NCI-H2196 (cell line): Measurements from ENCODE around the gene ABL1.
"Not testable (repeated sequence)": the region's sequence is repeated elsewhere in the genome, so short reads cannot be mapped to it uniquely, and the experiment has no call there.

Source experiments
- DNase-seq: peaks from one replicate; lab custom pipeline; 2025; ENCODE audit not compliant: unreplicated experiment; lab: John Stamatoyannopoulos, UW

Gene ABL1

DNA sequence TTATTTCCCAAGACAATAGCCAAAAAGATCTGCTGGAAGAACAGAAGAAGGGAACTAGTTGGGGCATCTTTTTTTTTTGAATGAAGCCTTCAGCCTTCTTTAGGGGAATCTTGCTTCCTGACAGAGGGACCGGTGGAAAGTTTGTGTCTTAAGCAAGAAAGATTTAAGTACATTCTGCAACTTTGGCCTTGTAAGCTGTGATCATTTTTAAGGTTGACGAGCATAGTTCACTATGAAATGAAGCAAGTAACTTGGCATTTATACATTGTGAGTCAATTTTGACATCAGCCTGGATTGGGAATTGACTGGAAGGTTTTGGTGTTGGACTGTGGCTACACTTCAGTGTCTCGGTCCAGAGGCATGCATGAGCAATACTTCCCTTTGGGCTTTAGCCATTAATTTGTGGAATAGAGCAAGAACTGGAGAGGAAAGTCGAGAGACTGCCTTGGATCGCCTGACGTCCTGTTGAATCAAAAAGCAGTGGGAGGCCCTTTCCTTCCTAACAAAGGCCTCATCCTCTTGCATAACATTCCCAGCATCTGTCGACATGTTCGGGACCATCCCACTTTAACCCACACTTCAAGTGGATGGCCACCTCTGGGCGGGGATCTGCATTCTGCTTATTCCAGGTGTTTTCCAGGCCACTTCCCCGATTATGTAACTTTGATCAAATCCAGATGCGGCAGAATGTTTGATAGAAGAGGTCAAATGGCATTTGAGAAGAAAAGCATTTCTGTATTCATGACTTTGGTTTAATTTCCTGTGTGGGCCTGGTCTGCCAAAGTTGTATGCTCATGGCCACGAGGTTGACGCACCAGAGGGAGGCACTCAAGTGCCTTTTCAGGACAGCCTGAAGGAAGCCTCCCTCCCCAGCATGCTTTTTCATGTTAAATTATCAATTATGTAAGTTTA is 12.5 kb downstream of the ABL1 start:
- no peak for DNase-seq

DNA sequence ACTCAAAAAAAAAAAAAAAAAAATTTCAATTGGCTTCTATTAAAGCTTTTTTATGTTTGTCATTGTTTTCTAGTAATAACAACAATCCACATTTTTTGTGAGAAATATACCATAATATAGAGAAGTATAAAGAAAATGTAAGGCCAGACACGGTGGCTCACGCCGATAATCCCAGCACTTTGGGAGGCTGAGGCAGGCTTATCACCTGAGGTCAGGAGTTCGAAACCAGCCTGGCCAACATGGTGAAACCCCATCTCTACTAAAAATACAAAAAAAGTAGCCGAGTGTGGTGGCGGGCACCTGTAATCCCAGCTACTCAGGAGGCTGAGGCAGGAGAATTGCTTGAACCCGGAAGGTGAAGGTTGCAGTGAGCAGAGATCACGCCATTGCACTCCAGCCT is 13.5 kb downstream of the ABL1 start:
- DNase-seq = not testable (repeated sequence)

DNA sequence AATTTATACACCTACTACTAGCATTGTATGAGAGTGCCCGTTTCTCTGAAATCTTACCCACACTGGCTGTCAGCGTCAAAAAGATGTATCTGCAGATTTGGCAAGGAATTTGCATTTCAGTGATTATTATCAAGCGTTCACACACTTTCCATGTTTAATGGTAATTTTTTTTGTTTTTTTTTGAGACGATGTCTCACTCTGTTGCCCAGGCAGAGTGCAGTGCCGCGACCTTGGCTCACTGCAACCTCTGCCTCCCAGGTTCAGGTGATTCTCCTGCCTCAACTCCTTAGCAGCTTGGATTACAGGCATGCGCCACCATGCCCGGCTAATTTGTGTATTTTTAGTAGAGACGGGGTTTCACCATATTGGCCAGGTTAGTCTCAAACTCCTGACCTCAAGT is 14.3 kb downstream of the ABL1 start:
- no peak for DNase-seq

DNA sequence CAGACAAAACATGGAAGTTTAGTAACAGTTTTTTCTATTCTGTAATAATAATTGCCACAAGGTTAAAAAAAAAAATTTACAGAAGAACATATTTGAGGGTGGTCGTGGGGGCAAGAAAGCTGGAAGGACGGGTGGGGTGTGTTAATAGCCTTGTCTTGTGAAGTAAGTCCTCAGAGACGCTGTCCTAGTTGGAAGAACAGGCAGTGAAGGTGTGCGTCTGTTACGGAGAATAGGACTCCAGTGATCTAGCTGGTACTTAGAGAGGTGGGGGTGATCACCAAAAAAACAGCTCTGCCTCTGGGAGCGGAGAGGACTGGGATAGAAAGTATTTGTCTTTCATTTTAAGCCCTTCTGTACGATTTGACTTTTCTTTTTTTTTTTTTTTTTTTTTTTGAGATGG is 17.7 kb downstream of the ABL1 start:
- DNase-seq = no peak

DNA sequence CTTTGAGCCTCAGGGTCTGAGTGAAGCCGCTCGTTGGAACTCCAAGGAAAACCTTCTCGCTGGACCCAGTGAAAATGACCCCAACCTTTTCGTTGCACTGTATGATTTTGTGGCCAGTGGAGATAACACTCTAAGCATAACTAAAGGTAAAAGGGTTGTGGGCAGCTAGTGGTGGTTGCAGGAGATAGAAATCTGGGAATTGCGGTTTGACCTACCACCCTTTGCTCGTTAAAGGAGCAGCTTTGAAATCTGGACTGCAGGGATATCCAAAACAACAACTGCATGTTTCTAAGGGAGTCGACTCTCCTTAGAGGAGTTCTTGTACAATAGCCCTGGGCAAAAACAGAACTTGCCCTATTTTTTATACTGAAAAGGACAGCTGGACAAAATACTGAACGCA is 19.0 kb downstream of the ABL1 start:
- no peak for DNase-seq

DNA sequence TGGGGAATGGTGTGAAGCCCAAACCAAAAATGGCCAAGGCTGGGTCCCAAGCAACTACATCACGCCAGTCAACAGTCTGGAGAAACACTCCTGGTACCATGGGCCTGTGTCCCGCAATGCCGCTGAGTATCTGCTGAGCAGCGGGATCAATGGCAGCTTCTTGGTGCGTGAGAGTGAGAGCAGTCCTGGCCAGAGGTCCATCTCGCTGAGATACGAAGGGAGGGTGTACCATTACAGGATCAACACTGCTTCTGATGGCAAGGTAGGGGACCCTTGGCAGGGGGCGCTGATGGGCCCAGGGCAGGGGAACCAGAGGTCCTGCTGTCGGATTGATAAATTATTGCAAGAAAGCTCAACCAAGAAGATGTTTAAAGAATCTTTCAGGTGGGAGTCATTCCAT is 19.8 kb downstream of the ABL1 start:
- no peak for DNase-seq

DNA sequence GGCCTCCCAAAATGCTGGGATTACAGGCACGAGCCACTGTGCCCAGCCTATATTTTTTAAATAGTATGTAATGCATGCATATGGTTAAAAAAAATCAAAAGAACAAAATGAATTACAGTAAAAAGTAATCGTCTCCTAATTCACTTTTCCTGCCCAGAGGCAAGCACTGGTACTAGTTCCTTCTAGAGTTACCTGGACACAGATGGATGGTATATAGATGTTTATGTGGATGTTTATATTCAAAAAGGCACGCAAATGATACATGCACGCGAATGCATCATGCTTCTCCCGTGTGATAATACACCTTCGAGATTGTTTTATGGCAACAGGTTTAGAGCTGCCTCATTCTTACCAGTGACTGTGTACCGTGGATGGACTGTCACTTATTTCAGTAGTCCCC is 21.4 kb downstream of the ABL1 start:
- DNase-seq = no peak

DNA sequence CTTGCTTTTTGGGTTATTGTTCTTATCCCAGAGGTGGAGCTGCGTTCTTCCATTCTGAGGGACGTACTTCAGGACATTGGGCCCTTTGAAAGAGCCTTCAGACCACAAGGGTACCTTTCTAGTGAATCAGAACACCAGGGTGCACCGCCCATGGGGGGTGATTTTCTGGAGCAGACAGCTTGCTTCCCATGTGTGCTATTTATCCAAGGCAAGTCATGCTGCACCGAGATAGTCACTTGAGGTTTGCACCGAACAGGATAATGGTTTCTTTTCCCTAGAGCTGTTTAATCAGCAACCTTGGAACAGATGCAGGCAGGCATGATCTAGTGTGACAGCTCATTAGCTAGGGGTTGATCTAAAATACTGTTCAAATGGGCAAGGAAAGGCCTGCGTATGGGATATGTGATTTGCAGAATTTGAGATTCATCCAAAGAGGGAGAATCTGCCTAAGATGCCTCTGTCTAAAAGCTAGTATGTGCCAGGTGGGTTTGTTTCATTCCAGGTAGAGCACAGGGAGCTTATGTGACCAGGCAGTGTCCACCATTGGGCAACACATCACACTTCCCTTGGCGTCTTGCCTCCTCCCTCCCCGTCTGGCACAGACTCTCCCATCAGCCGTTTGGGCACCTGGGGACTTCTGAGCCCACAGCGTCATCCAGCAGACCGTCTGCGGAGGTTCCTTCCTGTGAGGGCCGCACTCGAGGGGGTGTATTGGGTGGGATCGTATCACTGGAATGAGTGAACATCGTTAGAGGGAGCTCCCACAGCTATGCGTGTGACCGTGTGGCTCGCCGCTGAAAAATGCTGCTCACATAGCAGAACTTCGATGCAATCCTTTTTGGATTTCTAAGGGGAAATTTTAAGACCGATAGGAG is 23.0 kb downstream of the ABL1 start:
- no peak for DNase-seq

DNA sequence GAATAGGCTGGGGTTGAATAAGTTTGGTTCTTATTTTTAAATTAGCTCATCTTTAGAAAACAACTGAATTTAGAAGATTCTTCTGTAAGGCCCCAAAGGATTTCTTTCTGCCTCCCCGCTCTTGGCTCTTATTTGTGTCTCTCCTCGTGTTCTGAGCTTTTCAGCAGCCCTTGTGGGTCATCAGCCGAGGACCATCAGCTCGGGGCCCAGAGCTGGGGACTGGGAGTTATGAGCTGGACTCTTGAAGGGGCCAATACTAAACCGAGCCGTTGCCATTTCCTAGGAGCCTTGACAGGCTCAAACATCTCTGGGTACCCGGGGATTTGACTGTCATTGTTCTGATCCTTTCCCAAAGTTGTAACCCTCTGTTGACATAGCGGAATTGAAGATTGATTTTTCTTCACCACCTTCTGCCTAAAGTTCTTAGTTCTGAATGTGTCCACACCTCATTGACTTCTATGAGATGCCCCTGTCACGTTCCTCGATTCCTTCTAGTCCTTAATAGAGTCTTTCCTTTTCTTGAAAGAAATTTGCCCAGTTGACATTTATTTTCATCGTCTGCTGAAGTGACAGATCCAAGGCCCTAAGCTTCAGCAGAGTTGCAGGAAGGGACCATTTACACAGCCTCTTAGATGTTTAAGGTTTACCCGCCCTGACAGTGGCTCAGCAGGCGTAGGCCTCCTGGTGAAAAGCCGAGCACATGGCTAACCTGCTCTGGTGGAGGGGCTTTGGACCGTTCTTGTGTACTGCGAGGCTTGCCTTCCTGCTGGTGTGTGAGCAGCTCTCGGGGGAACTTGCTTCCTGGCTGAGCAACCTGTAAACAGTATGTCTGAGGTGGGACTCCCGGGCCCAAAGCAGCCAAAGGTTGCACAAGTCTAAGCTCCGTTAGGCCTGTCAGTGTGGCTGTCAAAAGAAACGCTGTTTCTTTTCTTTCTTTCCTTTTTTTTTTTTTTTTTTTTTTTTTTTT is 24.0 kb downstream of the ABL1 start:
- no peak for DNase-seq

DNA sequence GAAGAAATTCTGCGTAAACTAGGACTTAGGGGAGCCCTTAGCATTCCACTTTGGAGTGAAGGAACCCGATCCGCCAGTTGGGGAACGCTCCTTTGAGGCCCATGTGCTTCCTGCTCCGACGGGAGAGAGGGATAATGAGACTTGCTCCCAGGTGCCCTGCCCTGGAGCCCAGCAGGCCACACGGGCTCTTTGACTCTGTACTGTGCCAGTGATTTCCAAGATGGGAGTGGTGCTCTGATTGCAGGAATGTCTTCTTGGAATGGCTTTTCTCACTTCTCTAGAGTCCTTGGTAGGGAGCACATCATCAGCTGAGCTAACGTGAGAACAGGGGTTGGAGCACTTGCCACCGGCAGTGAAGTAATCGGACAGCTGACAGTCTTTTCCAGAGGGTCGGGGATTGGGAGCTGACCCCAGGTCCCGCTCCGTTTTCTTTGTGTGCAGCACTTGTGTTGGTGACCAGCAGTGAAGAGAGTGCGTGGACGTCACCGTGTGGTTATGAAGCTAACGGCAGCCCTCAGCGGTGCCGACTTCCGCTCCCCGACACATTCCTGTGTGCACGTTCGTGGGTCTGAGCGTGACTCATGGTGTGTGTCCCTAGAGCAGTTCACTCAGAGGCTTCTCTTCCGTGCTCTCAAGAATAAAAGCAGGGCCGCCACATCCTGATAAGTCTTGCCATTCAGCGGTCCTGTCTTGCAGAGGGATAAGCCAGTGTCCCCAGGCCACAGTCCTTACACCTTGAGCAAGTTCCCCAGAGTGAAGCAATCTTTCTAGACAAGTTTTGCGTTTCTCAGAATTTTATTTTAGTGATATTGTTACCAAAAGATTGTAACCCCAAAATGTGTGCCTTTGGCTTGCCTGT is 25.6 kb downstream of the ABL1 start:
- DNase-seq = no peak

DNA sequence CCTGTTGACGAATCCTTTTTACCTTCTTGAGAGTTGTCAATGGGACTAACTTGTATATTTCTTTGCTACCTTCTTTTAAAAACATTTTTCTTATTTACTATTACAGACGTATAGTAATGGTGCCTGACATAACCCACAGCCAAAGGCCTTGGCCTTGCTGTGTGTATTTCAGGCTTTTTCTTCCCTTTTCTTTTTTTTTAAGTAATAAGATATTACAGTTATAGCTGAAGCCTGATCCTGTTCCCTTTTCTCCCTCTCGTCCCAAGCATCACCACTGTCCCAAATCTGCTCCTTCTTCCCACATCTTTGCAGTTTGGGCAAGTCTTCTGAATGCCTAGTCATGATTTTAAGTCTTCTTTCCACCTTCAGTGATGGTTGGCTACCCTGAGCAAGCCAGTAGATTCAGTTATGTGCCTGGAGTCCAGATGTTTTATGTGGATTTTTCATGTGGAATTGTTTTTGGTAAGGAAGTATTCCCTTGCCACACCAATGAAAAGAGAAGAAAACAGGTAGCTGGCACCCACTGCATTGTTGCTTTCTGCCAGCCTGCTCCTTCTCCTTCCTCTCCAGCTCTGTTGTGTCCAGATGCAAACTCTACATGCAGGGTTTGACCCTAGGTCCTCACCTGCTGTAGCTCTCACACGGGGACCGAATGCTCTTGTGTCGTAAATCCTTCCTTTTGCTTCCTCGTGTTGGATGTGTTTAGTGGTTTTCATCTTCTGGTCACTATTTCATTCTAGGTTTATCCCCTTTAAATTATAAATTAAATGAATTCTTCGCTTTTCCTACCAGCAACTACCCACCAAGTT is 26.5 kb downstream of the ABL1 start:
- no peak for DNase-seq

DNA sequence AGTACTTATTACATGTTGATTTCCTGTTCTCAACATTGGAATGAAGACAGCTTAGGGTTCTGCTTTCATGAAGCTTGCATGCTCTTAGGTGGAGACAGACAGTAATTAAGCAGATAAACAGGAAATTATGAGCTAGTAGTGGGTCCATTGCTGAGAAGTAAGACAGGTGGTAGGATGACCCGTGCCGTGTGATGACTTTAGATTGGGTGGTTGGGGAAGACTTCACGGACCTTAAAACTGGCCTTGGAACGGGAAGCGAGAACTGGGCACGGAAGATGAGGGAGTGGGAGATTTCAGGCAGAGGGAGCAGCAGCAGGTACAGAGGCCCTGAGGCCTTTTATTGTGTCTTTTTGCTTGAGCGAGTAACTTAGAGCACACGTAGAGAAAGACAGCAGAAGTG is 27.2 kb downstream of the ABL1 start:
- DNase-seq = no peak

DNA sequence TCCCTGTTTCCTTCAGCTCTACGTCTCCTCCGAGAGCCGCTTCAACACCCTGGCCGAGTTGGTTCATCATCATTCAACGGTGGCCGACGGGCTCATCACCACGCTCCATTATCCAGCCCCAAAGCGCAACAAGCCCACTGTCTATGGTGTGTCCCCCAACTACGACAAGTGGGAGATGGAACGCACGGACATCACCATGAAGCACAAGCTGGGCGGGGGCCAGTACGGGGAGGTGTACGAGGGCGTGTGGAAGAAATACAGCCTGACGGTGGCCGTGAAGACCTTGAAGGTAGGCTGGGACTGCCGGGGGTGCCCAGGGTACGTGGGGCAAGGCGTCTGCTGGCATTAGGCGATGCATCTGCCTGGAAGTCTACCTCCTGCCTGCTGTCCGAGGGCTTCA is 27.7 kb downstream of the ABL1 start:
- no peak for DNase-seq

DNA sequence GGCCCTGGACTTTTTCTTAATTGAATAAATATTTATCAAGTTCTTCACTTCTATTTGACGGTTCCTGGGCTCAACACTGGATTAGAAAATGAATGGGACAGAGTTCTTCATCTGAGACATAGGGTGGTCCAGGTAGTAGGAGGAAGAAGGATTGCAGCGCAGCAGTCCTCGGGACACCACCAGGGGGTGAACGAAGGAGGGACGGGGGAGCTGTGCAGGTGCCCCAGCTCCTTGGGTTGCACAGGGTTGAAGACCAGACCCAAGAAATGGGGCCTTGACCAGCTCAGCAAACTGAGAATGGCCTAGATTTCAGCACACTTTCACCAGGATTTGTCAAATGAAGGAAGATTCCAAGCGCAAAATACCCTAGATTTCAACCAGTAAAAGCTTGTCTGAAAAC is 29.5 kb downstream of the ABL1 start:
- no peak for DNase-seq

DNA sequence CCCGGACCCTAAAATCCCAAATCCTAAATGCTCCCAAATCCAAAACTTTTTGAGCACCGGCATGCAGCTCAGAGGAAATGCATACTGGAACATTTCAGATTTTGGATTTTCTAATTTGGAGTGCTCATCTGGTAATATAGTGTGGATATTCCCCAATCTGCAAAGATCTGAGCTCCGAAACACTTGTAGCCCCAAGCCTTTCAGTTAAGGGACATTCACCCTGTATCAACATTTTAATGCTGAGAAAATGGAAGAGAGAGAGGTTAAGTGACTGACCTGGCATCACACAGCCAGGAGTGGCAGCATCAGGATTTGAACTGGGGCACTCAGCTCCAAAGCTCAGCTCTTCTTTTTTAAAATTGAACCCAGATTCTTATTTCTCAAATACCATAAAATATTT is 30.9 kb downstream of the ABL1 start:
- no peak for DNase-seq

DNA sequence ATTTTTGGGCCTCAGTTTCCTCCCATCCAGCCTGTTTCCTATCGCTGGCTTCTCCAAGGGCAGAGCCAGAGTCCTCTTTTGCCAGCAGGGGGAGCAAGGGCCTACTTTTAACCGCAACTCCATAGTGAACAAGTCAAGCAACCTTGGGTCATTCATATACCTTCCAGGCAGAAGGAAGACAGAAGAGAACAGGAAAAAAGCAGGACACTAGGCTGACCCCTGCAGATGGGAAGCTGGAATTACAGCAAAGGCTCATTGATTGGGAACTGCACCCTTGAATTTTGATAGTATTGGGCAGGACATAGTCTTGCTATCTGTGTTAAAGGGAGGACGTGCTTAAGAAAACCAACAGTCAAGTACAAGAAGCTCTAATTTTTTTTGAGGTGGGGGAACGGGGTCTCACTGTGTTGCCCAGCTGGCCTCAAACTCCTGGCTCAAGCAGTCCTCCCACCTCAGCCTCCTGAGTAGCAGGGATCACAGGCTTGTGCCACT is 31.5 kb downstream of the ABL1 start:
- DNase-seq = peak; percentile 80

DNA sequence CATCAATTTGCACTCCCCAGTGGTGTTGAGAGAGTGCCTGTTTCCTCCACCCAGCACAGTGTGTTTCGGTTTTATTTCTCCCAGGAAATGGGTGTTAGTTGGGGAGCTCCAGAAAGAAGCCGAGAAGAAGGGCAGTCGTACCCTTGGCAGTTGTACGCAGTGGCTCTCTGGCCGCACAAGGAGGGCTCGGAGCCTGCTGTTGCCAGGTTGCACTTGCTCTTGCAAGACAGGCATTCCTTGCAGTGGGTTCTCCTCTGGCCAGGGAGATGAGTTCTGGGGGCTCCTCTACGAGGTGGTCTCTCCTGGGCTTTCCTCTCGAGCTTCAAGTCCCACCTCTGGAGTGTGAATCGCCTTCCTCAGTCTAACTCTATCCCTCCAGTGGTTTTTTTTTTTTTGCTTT is 32.5 kb downstream of the ABL1 start:
- DNase-seq = no peak

DNA sequence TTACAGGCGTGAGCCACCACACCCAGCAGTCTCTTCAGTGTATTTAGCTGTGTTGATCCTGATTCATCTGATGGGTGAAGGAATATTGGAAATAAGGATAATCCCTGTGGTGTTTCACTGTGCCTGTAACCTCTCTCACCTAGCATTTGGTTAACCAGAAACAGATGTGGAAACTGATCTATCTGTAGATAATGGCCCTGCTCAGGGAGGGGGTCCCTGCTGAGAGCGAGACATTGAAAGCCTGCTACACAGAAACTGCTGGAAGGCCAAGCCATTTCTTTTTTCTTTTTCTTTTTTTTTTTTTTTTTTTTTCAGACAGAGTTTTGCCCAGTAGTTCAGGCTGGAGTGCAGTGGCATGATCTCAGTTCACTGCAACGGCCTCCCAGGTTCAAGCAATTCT is 33.2 kb downstream of the ABL1 start:
- DNase-seq = no peak

DNA sequence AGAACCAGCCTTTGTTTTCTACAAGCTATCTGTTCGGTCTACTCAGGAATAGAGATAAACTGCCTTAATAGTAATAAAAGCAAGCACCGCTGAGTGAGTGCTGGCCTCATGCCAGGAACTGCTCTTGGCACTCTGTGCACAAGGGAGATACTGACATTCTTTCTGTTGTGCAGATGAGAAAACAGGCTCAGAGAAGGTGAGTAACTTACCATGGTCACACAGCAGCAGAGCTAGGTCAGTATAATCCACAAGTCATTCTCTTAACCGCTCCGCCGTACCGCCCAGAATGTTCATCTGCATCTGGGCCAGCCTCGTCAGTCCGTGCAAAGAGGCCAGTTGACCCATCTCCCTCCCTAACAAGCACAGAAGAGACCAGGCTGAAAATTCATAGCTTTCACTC is 34.2 kb downstream of the ABL1 start:
- peak; percentile 28 for DNase-seq
